Measurements from ENCODE around the gene MTCL1. TPM values are rescaled to one million over a fixed set of nuclear protein-coding genes. Genes with fewer than 3 reads are reported as not detected.

MTCL1 gene
- total RNA-seq, 1 experiment from 2014 or later = 12.2 TPM

- no peak for DNase-seq (ENCODE audit: low read depth)
These were observed 160.6 kb downstream of the MTCL1 start for GRCh38 chr18:8865934-8866333.

- DNase-seq (ENCODE audit: low read depth) = no peak
These were observed 161.3 kb downstream of the MTCL1 start for GRCh38 chr18:8866679-8867078.

DNA sequence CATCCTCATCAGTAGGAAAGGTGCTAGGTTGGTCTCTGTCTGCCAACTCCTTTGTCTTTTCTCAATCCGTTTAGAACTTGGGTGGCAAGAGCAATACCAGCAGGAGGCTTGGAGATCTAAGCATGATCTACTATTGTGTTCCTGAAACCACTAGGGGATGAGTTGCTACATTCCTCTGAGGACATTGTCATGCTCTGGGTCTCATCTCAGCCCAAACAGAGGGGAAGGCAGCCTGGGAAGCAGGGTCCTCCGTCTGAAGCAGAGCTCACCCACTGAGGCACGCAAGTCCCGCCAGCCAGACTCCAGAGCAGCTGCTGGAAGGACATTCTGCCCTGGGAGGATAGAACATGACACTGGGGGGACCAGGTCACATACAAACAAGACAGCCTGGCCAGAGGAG, 162.9 kb downstream of the MTCL1 start:
- DNase-seq (ENCODE audit: low read depth) = no peak

DNA sequence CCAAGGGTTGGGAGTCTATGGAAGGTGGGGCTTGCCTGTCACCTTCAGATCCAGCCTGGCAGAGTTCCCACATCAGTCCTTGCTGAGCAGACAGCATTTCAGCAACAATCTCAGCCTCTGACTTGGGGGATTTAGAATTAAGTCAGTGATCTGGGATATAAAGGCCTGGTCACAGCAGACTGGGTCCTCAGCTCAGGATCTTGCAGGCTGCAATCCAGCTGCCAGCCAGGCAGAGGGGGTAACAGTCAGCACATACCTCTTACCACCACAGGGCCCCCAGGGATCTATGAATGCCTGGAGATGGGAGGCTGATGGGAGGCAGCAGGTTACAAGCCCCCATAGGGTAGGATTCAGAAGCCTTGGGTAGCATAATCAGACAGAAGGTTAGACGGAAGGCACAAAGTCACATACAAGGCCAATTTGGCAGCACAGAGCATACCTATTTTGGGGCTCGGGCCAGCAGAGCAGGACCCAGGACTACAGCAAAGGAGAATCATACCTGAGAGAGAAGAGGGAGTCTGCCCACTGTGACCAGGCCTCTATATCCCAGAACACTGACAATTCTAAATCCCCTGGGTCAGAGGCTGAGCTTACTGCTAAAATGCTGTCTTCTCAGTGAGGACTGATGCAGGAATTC, 163.5 kb downstream of the MTCL1 start:
- no peak for DNase-seq (ENCODE audit: low read depth)

DNA sequence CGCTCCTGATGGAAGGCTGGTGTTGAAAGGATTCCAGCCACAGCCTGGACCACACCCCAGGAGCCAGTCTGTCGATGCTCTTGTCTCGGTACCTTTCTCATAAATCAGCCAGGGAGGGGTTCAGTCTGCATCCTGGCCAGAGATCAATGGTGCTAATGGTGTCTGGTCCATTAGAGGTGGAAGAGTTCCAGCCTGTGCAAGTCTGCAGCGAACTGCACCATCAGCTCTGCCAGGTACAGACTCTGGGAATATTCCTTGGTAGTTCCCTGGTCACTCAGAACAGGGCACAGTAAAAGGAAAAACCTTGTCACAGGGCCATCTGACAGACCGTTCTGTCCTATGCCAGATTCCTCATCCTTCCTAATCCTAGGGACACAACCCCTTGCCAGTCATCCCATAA, 164.3 kb downstream of the MTCL1 start:
- DNase-seq (ENCODE audit: low read depth) = no peak

GRCh38 chr18:8870528-8870927, 165.2 kb downstream of the MTCL1 start:
- peak; percentile 6 for DNase-seq (ENCODE audit: low read depth)

- peak; percentile 14 for DNase-seq (ENCODE audit: low read depth)
These were observed 166.1 kb downstream of the MTCL1 start for GRCh38 chr18:8871489-8871888.

- no peak for DNase-seq (ENCODE audit: low read depth)
These were observed 169.5 kb downstream of the MTCL1 start for GRCh38 chr18:8874872-8875271.

DNA sequence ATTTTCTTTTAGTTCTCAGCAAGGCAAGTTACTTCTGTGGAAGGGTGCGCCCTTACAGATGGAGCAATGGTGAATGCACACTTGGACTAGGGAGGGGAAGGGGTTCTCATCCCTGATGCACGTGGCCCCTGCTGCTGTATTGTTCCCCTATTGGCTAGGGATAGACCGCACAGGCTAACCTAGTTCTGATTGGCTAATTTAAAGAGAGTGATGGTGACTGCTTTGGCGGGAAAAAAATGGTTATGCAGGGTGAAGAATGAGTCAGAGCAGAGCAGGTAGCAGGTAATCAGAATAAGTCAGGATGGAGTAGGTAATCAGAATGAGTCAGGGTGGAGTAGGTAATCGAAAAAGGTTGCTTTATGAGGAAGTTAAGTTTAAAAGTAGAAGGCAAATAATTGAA, 171.5 kb downstream of the MTCL1 start:
- DNase-seq (ENCODE audit: low read depth) = no peak

GRCh38 chr18:8881103-8881502, 175.7 kb downstream of the MTCL1 start:
- DNase-seq (ENCODE audit: low read depth) = no peak

Other genes starting within 250 kb of the MTCL1 start
- 27.8 and 33.1 TPM in 2 replicates for gene RAB12, start 96.1 kb upstream of the MTCL1 start, total RNA-seq (2014; rRNA removed; shearing (Covaris generic))

All from Daoy (cell line).